HG03342 (cell line): ENCODE measurements around the gene PPP2R5E.
A peak's percentile ranks its signal among the peaks of the same experiment; 100 is the strongest.
"Not testable (repeated sequence)": the region's sequence is repeated elsewhere in the genome, so short reads cannot be mapped to it uniquely, and the experiment has no call there.

Source experiments
- ATAC-seq: cut with Tn5 transposase; IDR thresholded peaks from one replicate; pipeline ENCODE4 v1.9.1; 2021; ENCODE audit warnings: mild to moderate bottlenecking, moderate library complexity; ENCODE audit not compliant: unreplicated experiment

Gene PPP2R5E

DNA sequence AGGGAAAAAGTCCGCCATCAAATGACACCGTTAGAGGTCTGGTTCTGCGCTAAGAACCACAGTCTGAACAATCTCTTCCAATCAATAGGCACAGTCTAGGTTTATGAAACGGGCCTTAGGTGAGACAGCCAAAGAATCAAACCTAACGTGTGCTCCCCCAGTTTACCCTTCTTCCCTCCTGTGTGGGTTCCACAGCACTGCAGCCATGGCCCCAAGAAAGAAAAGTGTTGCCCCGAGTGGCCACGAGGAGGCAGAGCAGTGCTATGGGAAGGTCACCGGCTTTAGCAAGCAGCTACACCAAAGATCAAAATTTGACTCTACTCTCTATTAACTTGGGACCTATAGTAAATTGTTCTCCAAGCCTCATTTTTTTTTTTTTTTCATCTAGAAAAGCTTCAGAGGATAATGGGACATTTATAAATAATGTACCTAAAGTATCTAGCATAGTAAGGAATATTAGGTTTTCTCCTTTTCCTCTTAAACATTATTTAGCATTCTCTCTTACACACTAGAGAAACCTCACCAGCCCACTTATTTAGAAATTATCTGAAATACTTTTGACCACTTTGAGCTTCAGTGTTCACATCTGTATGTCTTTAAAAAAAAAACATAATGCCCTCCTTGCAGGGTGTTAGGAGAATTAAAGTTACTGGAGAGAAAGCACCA, 154.3 kb downstream of the PPP2R5E start:
- peak; percentile 87 for ATAC-seq

- ATAC-seq: no peak
Observed at GRCh38 chr14:63387711-63388110, 155.5 kb downstream of the PPP2R5E start.

DNA sequence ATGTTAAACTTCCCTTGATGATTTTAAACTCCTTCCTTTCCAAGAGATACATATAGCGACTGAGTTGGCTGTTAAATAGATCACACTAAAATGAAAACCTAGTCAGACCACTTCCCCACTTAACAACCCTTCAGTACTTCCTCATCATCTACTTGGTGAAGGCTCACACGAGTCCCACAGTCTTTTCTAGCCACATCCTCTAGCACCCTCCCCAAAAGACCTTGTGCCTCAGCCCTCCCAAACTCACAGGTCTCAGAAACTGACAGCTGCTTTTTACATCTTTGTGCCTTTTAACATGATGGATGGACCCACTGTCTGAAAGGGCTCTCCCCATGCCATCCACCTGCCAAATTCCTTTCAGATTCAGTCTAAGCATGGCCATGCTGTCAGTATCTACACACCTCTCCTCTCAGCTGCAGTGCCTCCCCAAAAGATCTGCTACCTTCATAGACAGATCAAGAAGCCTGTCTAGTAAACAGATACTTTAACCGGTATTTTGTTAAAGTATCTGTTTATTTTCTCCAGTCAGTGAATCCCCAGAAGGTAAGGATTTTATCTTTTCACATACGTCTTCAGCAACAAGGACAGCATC, 159.3 kb downstream of the PPP2R5E start:
- peak; percentile 92 for ATAC-seq

GRCh38 chr14:63378444-63378843, 164.7 kb downstream of the PPP2R5E start:
- ATAC-seq: no peak

- no peak for ATAC-seq
Observed at GRCh38 chr14:63375769-63376168, 167.4 kb downstream of the PPP2R5E start.

GRCh38 chr14:63371613-63372012, 171.6 kb downstream of the PPP2R5E start:
- ATAC-seq: not testable (repeated sequence)

DNA sequence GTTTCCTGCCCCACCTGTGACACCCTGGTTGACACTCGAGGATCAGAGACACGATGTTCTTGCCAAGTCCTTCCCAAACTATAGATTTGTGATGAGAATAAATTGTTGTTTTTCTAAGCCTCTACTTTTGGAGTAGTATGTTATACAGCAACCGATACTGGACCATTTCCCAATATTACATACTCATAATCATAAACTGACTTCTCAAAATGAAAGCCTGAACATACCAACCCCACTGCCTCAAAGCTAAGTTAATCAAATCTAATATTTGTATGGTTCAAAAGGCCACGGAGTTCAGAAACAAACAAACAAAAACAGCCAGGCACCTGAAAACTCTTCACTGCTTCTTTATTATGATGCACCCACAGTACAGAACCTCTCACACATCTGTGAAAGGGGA, 172.1 kb downstream of the PPP2R5E start:
- ATAC-seq: no peak

DNA sequence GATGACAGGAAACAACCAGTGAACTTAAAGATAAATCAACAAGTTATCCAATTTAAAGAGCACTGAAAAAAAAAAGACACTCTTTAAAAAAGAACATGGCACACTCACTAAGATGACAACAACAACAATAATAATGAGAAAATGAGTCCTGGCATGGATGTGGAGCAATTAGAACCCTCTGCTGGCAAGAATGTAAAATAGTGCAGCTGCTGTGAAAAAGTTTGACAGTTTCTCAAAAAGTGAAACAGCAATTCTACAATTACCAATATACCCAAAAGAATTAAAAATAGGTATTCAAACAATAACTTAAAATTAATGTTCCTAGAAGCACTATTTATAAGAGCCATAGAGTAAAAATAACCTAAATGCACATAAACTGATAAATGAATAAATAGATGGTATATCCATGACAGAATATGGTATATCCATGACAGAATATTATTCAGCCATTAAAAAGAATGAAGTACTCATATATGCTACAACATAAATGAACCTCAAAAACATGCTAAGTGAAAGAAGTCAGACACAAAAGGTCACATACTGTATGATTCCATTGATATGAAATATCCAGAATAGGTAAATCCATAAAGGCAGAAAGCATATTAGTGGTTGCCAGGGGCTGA, 175.3 kb downstream of the PPP2R5E start:
- ATAC-seq: no peak

GRCh38 chr14:63362389-63362819, 180.8 kb downstream of the PPP2R5E start:
- no peak for ATAC-seq

GRCh38 chr14:63361790-63362189, 181.4 kb downstream of the PPP2R5E start:
- no peak for ATAC-seq

DNA sequence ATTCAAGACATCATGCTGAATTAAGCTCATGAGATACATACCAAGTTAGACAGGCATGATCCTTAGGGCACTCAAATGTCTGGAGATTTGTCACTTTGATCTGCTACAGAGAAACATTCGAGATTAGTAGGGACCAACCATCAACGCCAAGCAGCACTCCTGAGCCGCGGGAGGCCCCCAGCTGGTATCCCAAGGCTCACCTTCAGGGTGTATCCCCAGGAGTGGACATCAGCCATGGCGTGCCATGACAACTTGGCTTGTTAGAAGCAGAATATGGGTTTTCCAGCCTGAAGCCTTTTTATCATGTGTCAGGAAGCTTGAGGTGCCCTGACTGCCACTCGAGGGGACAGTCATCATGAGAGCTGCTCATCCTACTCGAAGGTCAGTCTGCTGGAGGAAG, 185.3 kb downstream of the PPP2R5E start:
- ATAC-seq: no peak

- no peak for ATAC-seq
Observed at GRCh38 chr14:63345826-63346225, 197.4 kb downstream of the PPP2R5E start.

GRCh38 chr14:63344336-63344735, 198.8 kb downstream of the PPP2R5E start:
- ATAC-seq: no peak

GRCh38 chr14:63343878-63344277, 199.3 kb downstream of the PPP2R5E start:
- no peak for ATAC-seq

- ATAC-seq: no peak
Observed at GRCh38 chr14:63342371-63342770, 200.8 kb downstream of the PPP2R5E start.

DNA sequence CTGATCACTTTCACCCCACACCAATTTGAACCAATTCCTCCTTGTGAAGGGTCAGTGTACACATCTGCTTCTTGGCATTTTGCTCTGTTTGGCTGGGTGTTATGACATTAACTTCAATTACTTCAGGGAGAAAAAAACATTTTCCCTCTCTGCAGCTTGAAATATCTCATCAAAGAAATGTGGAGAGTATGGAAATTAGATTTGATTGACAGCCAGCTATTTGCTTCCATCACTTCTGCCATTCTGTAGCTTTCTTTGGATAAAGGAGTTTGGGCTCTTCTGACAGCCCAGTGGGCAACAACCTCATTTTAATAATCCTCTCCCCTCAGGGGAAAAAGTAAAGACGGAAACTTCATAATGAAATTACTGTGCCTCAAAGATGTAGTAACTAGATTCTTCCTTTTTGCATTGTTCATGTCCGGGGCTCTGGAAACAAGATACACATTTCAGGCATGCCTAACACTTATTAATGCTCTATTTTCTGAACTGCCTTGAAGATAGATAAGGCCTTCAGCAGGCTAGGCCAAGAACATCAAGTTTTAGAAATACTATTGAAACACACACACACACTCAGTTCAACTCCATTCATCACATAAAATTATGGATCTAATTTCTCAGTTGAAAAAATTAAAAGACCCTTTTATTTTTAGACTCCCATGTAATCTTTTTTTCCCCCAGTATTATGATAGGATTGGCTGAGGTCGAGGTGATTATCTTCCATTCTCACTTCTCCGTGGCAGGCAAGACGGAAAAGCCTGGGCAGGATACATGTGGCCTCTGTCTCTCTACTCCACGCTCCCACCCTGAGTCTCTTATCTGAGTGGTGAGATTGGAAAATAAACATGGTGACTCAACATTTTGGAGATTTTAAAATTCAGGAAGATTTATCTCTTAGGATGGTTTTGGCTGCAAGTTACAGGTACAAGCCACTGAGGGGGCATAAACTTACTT, 214.1 kb downstream of the PPP2R5E start:
- ATAC-seq: no peak

DNA sequence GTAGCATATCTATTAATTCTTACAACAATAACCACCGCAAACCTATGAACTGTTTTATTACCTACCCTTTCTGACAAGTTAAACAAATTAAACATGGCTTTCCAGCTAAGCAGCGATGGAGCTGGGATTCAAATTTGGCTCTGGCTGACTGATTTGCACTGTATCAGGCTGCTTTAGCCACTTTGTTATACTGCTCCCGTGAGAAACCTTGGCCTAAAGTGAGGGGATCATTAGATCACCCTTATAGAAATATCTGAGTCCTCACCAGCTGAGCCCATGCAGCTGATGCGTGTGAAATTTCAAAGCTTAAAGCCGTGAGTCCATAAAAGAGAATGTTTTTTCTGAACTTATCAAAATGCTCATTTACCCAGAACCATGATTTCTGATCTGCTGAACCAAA, 216.3 kb downstream of the PPP2R5E start:
- no peak for ATAC-seq

DNA sequence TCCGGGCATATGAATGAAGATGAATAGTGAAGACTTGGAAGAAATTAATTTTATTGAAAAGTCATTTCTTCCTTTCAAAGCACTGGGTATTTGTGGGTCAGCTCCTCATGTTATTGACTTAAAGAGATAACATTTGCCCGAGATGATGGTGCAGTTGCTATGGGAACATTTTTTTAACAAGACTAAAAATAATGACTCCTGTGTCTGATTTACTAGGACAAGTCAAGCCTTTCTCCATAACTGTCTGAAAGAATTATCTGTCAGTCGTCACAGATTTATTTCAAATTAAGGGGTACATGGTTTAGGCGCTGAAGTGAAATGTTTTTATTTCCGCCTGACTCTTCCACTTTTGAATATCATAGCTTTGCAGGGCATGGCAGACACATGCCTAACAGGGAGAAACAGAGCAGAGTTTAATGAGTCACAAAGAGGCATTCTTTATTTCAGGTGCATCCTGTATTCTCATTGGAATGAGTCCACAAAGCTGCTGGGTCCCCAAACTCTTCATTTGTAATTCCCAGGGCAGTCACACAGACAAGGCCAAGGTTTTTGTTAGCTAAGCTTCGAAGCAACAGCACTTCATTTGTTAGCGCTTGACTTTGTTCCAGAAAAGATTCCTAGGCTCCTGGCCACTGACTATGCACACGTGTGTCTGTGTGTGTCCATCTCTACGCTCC, 220.1 kb downstream of the PPP2R5E start:
- no peak for ATAC-seq

DNA sequence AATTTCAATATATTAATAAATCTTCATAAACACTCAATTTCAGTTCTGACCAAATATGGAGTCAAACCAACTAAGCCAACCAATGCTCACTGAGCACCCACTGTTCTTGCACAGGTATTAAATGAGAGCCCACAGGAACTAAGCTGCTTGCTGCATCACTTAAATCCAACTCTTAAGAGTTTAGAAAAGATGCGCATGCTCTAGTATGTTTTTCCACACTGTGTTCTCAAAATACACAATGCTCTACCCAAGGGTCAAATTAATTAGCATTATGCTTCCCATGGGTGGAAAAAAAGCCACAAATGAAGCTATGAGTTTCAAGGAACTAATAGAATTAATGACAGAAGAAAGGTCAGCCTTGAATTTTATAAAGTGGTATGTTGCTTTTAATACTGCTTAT, 220.7 kb downstream of the PPP2R5E start:
- ATAC-seq: no peak
